Measurements from ENCODE around the gene RHOBTB3. TPM values are rescaled to one million over a fixed set of nuclear protein-coding genes. Genes with fewer than 3 reads are reported as not detected.

The RHOBTB3 gene
- polyA plus RNA-seq, 1 donor from 2014 or later = 1.9 TPM

Other genes with a start within 250 kb of the RHOBTB3 start
- 46.0 TPM for gene SKIC3, start 176.4 kb upstream of the RHOBTB3 start, polyA plus RNA-seq
- gene ARSK, start 176.2 kb upstream of the RHOBTB3 start, polyA plus RNA-seq = 6.9 TPM
- 0.66 TPM for gene GPR150, start 111.2 kb upstream of the RHOBTB3 start, polyA plus RNA-seq
- 4.1 TPM for gene RFESD, start 84.6 kb upstream of the RHOBTB3 start, polyA plus RNA-seq
- not detected for gene SPATA9, start 48.3 kb upstream of the RHOBTB3 start, polyA plus RNA-seq
- 113 TPM for gene GLRX, start 91.4 kb downstream of the RHOBTB3 start, polyA plus RNA-seq
- 9.9 TPM for gene ELL2, start 230.5 kb downstream of the RHOBTB3 start, polyA plus RNA-seq